HepG2 (cell line): ENCODE measurements around the gene DCAF4L1. TPM values are rescaled to one million over a fixed set of nuclear protein-coding genes. Genes with fewer than 3 reads are reported as not detected.

Source experiments
- CREM ChIP-seq, 2 experiments: sonication (generic) in 1 of 2; formaldehyde crosslinking in 1 of 2; IDR thresholded peaks; 2 replicates each; pipeline versions ENCODE4 v1.4.0 to v1.6.1; 2016 to 2020; ENCODE audit warnings: antibody characterized with exemption in 1 of 2, mild to moderate bottlenecking in 1 of 2, missing genetic modification reagents in 1 of 2
- EEA1 ChIP-seq: sonication (generic); formaldehyde crosslinking; IDR thresholded peaks from 2 replicates; pipeline ENCODE4 v1.5.1; 2020; ENCODE audit warnings: mild to moderate bottlenecking, missing genetic modification reagents, borderline replicate concordance
- IRF2 ChIP-seq: IDR thresholded peaks from 2 replicates; pipeline ENCODE4 v1.6.1; 2018; ENCODE audit warnings: missing genetic modification reagents, missing compliant biosample characterization
- KLF12 ChIP-seq: sonication (generic); formaldehyde crosslinking; IDR thresholded peaks from 2 replicates; pipeline ENCODE4 v1.4.0; 2020; ENCODE audit warnings: missing genetic modification reagents, borderline replicate concordance
- NONO ChIP-seq, 2 experiments: fragments of 450-650 bp in 1 of 2; sonication (generic) in 1 of 2; formaldehyde crosslinking in 1 of 2; IDR thresholded peaks in 1 of 2; conservative IDR thresholded peaks in 1 of 2; 2 replicates each; pipeline versions ENCODE4 v1.6.1 to v1.8.0; 2017 to 2022; ENCODE audit warnings: mild to moderate bottlenecking in 1 of 2, missing genetic modification reagents in 1 of 2, moderate library complexity in 1 of 2
- RAD51 ChIP-seq: fragments of 450-650 bp; IDR thresholded peaks from 2 replicates; pipeline ENCODE4 v1.6.1; 2016; ENCODE audit warnings: borderline replicate concordance
- SMAD1 ChIP-seq: sonication (generic); formaldehyde crosslinking; IDR thresholded peaks from 2 replicates; pipeline ENCODE4 v1.4.0; 2020; ENCODE audit warnings: missing genetic modification reagents, low read depth, mild to moderate bottlenecking, borderline replicate concordance
- SUZ12 ChIP-seq: fragments of 150-350 bp; IDR thresholded peaks from 2 replicates; pipeline ENCODE4 v1.6.1; 2014; ENCODE audit warnings: low read depth, low read length
- ZNF143 ChIP-seq: sonication (generic); formaldehyde crosslinking; IDR thresholded peaks from 2 replicates; pipeline ENCODE4 v1.4.0; 2020; ENCODE audit warnings: missing genetic modification reagents
- ZNF230 ChIP-seq: sonication (generic); formaldehyde crosslinking; IDR thresholded peaks from 2 replicates; pipeline ENCODE4 v1.4.0; 2020; ENCODE audit warnings: mild to moderate bottlenecking, missing genetic modification reagents
- ZNF343 ChIP-seq: sonication (generic); formaldehyde crosslinking; IDR thresholded peaks from 2 replicates; pipeline ENCODE4 v1.4.0; 2020; ENCODE audit warnings: mild to moderate bottlenecking, missing genetic modification reagents
- ZNF547 ChIP-seq: sonication (generic); formaldehyde crosslinking; IDR thresholded peaks from 2 replicates; pipeline ENCODE4 v1.5.1; 2020; ENCODE audit warnings: mild to moderate bottlenecking, missing genetic modification reagents
- ZNF570 ChIP-seq: sonication (generic); formaldehyde crosslinking; IDR thresholded peaks from 2 replicates; pipeline ENCODE4 v1.4.0; 2020; ENCODE audit warnings: mild to moderate bottlenecking, missing genetic modification reagents, borderline replicate concordance
- polyA plus RNA-seq, 8 experiments: library from polyadenylated mRNA; depleted of rRNA in 3 of 8; stranded (reverse) in 7 of 8; unstranded in 1 of 8; fragments of >200 nt; fragmentation: Illumina TruSeq in 4 of 8; extraction: Trizol in 4 of 8; gene quantifications; 2 replicates each; pipeline versions ENCODE4 v1.2.1 to v1.2.3, GENCODE V29; 2011 to 2016; ENCODE audit warnings: low read depth in 4 of 8, missing spikeins in 1 of 8, mixed read lengths in 1 of 8; ENCODE audit not compliant: insufficient read depth in 1 of 8
- total RNA-seq, 5 experiments: library from RNA; depleted of rRNA; stranded (reverse); fragments of >200 nt; fragmentation: Illumina TruSeq; extraction: Trizol; gene quantifications; 2 replicates each; pipeline ENCODE4 v1.2.3, GENCODE V29; 2016; ENCODE audit warnings: low read depth in 1 of 5
- TF ChIP-seq, protein P1 (sequence below): sonication (generic); formaldehyde crosslinking; IDR thresholded peaks from 2 replicates; pipeline ENCODE4 v1.8.0; 2022; ENCODE audit warnings: missing genetic modification reagents, mild to moderate bottlenecking, inconsistent platforms, borderline replicate concordance
- TF ChIP-seq, protein P2 (sequence below): sonication (generic); formaldehyde crosslinking; IDR thresholded peaks from 2 replicates; pipeline ENCODE4 v1.8.1; 2022; ENCODE audit warnings: low read depth, mild to moderate bottlenecking, missing genetic modification reagents
- TF ChIP-seq, protein P3 (sequence below): IDR thresholded peaks from 2 replicates; pipeline ENCODE4 v1.6.1; 2016; ENCODE audit warnings: missing compliant biosample characterization, missing genetic modification reagents, borderline replicate concordance
- TF ChIP-seq, protein P4 (sequence below): sonication (generic); formaldehyde crosslinking; IDR thresholded peaks from 2 replicates; pipeline ENCODE4 v1.4.0; 2020; ENCODE audit warnings: missing genetic modification reagents
- TF ChIP-seq, protein P5 (sequence below): sonication (generic); formaldehyde crosslinking; IDR thresholded peaks from 2 replicates; pipeline ENCODE4 v1.4.0; 2020; ENCODE audit warnings: missing genetic modification reagents

DCAF4L1 gene
- total and polyA plus RNA-seq, 2 of the 13 experiments (the other 11 are each of a cell fraction or from before 2014, with no cell fraction given), result 0.05 to 0.09 TPM

DNA sequence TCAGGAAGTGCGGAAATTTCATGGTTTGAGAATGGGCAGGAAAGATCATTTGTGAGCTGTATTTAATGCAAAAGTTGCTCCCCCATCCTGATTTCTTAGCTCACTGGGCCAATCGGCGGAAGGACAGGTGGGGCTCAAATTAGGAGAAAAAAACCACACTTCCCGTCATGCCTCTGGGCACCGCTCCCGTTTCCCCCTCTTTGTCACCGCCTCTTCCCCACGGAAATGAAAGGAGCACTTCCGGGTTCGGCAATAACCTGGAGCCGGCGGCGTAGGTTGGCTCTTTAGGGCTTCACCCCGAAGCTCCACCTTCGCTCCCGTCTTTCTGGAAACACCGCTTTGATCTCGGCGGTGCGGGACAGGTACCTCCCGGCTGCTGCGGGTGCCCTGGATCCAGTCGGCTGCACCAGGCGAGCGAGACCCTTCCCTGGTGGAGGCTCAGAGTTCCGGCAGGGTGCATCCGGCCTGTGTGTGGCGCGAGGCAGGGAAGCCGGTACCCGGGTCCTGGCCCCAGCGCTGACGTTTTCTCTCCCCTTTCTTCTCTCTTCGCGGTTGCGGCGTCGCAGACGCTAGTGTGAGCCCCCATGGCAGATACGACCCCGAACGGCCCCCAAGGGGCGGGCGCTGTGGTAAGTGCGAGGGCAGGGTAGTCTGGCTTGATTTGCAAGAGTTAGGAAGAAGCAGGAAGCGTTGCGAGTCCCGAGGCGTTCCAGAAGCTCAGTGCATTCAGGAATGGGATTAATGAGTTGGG is 46.5 kb upstream of the DCAF4L1 start, which contains the start of gene TMEM33 (continued):
- TF ChIP-seq ZNF343 (peak; percentile 59; the same call in 1 of the 2 replicates), SUZ12 (peak; percentile 79), ZNF570 (CRISPR knock-in tag) (0 out of 2 replicates have a peak, but pooled peaks have one; percentile 41), ZNF230 (CRISPR knock-in tag) (peak; percentile 54), CREM (IDR thresholded peaks at IDR 0.05) (peak; percentile 92), CREM (CRISPR knock-in tag; IDR thresholded peaks at IDR 0.05) (no peak), IRF2 (CRISPR knock-in tag) (peak; percentile 98), ZNF143 (CRISPR knock-in tag) (peak; percentile 96), KLF12 (CRISPR knock-in tag) (0 out of 2 replicates have a peak, but pooled peaks have one; percentile 67), NONO (IDR thresholded peaks at IDR 0.05) (no peak), NONO (CRISPR knock-in tag; conservative IDR thresholded peaks at IDR 0.05) (peak; percentile 56; the same call in 1 of the 2 replicates), EEA1 (CRISPR knock-in tag) (0 out of 2 replicates have a peak, but pooled peaks have one; percentile 76), SMAD1 (CRISPR knock-in tag) (no peak), RAD51 (no peak), ZNF547 (CRISPR knock-in tag) (no peak)
- TF ChIP-seq, protein P1, sequence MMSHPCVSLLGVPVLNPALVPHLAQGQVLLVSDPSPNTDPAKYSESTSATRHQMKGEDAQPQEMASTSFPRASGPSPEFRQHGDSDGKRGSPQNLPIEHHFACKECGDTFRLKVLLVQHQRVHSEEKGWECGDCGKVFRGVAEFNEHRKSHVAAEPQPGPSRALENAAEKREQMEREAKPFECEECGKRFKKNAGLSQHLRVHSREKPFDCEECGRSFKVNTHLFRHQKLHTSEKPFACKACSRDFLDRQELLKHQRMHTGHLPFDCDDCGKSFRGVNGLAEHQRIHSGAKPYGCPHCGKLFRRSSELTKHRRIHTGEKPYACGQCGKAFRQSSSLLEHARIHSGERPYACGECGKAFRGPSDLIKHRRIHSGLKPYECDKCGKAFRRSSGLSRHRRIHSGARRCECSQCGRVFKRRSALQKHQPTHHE (CRISPR knock-in tag), result no peak
- TF ChIP-seq, protein P2, sequence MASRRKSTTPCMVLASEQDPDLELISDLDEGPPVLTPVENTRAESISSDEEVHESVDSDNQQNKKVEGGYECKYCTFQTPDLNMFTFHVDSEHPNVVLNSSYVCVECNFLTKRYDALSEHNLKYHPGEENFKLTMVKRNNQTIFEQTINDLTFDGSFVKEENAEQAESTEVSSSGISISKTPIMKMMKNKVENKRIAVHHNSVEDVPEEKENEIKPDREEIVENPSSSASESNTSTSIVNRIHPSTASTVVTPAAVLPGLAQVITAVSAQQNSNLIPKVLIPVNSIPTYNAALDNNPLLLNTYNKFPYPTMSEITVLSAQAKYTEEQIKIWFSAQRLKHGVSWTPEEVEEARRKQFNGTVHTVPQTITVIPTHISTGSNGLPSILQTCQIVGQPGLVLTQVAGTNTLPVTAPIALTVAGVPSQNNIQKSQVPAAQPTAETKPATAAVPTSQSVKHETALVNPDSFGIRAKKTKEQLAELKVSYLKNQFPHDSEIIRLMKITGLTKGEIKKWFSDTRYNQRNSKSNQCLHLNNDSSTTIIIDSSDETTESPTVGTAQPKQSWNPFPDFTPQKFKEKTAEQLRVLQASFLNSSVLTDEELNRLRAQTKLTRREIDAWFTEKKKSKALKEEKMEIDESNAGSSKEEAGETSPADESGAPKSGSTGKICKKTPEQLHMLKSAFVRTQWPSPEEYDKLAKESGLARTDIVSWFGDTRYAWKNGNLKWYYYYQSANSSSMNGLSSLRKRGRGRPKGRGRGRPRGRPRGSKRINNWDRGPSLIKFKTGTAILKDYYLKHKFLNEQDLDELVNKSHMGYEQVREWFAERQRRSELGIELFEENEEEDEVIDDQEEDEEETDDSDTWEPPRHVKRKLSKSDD (CRISPR knock-in tag), result no peak
- TF ChIP-seq, protein P3, sequence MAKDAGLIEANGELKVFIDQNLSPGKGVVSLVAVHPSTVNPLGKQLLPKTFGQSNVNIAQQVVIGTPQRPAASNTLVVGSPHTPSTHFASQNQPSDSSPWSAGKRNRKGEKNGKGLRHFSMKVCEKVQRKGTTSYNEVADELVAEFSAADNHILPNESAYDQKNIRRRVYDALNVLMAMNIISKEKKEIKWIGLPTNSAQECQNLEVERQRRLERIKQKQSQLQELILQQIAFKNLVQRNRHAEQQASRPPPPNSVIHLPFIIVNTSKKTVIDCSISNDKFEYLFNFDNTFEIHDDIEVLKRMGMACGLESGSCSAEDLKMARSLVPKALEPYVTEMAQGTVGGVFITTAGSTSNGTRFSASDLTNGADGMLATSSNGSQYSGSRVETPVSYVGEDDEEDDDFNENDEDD, result peak; percentile 10; the same call in 1 of the 2 replicates
- TF ChIP-seq, protein P4, sequence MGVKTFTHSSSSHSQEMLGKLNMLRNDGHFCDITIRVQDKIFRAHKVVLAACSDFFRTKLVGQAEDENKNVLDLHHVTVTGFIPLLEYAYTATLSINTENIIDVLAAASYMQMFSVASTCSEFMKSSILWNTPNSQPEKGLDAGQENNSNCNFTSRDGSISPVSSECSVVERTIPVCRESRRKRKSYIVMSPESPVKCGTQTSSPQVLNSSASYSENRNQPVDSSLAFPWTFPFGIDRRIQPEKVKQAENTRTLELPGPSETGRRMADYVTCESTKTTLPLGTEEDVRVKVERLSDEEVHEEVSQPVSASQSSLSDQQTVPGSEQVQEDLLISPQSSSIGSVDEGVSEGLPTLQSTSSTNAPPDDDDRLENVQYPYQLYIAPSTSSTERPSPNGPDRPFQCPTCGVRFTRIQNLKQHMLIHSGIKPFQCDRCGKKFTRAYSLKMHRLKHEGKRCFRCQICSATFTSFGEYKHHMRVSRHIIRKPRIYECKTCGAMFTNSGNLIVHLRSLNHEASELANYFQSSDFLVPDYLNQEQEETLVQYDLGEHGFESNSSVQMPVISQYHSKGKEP (CRISPR knock-in tag), result no peak
- TF ChIP-seq, protein P5, sequence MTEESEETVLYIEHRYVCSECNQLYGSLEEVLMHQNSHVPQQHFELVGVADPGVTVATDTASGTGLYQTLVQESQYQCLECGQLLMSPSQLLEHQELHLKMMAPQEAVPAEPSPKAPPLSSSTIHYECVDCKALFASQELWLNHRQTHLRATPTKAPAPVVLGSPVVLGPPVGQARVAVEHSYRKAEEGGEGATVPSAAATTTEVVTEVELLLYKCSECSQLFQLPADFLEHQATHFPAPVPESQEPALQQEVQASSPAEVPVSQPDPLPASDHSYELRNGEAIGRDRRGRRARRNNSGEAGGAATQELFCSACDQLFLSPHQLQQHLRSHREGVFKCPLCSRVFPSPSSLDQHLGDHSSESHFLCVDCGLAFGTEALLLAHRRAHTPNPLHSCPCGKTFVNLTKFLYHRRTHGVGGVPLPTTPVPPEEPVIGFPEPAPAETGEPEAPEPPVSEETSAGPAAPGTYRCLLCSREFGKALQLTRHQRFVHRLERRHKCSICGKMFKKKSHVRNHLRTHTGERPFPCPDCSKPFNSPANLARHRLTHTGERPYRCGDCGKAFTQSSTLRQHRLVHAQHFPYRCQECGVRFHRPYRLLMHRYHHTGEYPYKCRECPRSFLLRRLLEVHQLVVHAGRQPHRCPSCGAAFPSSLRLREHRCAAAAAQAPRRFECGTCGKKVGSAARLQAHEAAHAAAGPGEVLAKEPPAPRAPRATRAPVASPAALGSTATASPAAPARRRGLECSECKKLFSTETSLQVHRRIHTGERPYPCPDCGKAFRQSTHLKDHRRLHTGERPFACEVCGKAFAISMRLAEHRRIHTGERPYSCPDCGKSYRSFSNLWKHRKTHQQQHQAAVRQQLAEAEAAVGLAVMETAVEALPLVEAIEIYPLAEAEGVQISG (CRISPR knock-in tag), result peak; percentile 91
